HepG2 (cell line): Measurements from ENCODE around the gene PCBP4. TPM values are rescaled to one million over a fixed set of nuclear protein-coding genes. Genes with fewer than 3 reads are reported as not detected.

Source experiments
- CHD2 ChIP-seq: IDR thresholded peaks from 2 replicates; pipeline ENCODE4 v1.6.1; 2011; ENCODE audit warnings: low read depth, low read length, improper control_type of control experiment
- DMAP1 ChIP-seq: IDR thresholded peaks from 2 replicates; pipeline ENCODE4 v1.6.1; 2016
- EED ChIP-seq: sonication (generic); formaldehyde crosslinking; IDR thresholded peaks from 2 replicates; pipeline ENCODE4 v1.5.0; 2020; ENCODE audit warnings: mild to moderate bottlenecking, missing genetic modification reagents
- FIP1L1 ChIP-seq: fragments of 200-400 bp; formaldehyde crosslinking; IDR thresholded peaks from 2 replicates; pipeline ENCODE4 v1.6.1; 2018; ENCODE audit warnings: low read depth, mild to moderate bottlenecking, low read length, moderate library complexity, borderline replicate concordance; ENCODE audit not compliant: insufficient read depth
- MLLT10 ChIP-seq: sonication (generic); formaldehyde crosslinking; IDR thresholded peaks from 2 replicates; pipeline ENCODE4 v1.4.0; 2020; ENCODE audit warnings: missing genetic modification reagents
- ONECUT2 ChIP-seq: sonication (generic); formaldehyde crosslinking; IDR thresholded peaks from 2 replicates; pipeline ENCODE4 v1.4.0; 2020; ENCODE audit warnings: missing genetic modification reagents
- RELA ChIP-seq: sonication (generic); formaldehyde crosslinking; IDR thresholded peaks from 2 replicates; pipeline ENCODE4 v1.4.0; 2020; ENCODE audit warnings: missing genetic modification reagents
- ZFP1 ChIP-seq: IDR thresholded peaks from 2 replicates; pipeline ENCODE4 v1.6.1; 2016
- ZMYM2 ChIP-seq: sonication (generic); formaldehyde crosslinking; IDR thresholded peaks from 2 replicates; pipeline ENCODE4 v1.8.0; 2022; ENCODE audit warnings: mild to moderate bottlenecking, missing genetic modification reagents
- ZNF143 ChIP-seq: sonication (generic); formaldehyde crosslinking; IDR thresholded peaks from 2 replicates; pipeline ENCODE4 v1.4.0; 2020; ENCODE audit warnings: missing genetic modification reagents
- ZNF282 ChIP-seq: fragments of 450-650 bp; IDR thresholded peaks from 2 replicates; pipeline ENCODE4 v1.6.1; 2018; ENCODE audit not compliant: partially characterized antibody
- ZNF441 ChIP-seq: sonication (generic); formaldehyde crosslinking; IDR thresholded peaks from 2 replicates; pipeline ENCODE4 v1.7.0; 2021; ENCODE audit warnings: missing genetic modification reagents, borderline replicate concordance
- ZNF510 ChIP-seq: sonication (generic); formaldehyde crosslinking; IDR thresholded peaks from 2 replicates; pipeline ENCODE4 v1.4.0; 2020; ENCODE audit warnings: low read depth, mild to moderate bottlenecking, missing genetic modification reagents
- ZZZ3 ChIP-seq: sonication (generic); formaldehyde crosslinking; IDR thresholded peaks from 2 replicates; pipeline ENCODE4 v1.4.0; 2020; ENCODE audit warnings: missing genetic modification reagents, mild to moderate bottlenecking, borderline replicate concordance
- polyA plus RNA-seq, 8 experiments: library from polyadenylated mRNA; depleted of rRNA in 3 of 8; stranded (reverse) in 7 of 8; unstranded in 1 of 8; fragments of >200 nt; fragmentation: Illumina TruSeq in 4 of 8; extraction: Trizol in 4 of 8; gene quantifications; 2 replicates each; pipeline versions ENCODE4 v1.2.1 to v1.2.3, GENCODE V29; 2011 to 2016; ENCODE audit warnings: low read depth in 4 of 8, missing spikeins in 1 of 8, mixed read lengths in 1 of 8; ENCODE audit not compliant: insufficient read depth in 1 of 8
- total RNA-seq, 5 experiments: library from RNA; depleted of rRNA; stranded (reverse); fragments of >200 nt; fragmentation: Illumina TruSeq; extraction: Trizol; gene quantifications; 2 replicates each; pipeline ENCODE4 v1.2.3, GENCODE V29; 2016; ENCODE audit warnings: low read depth in 1 of 5
- TF ChIP-seq, protein P1 (sequence below): sonication (generic); formaldehyde crosslinking; IDR thresholded peaks from 2 replicates; pipeline ENCODE4 v1.4.0; 2020; ENCODE audit warnings: missing genetic modification reagents
- TF ChIP-seq, protein P2 (sequence below): sonication (generic); formaldehyde crosslinking; IDR thresholded peaks from 2 replicates; pipeline ENCODE4 v1.4.0; 2020; ENCODE audit warnings: mild to moderate bottlenecking, missing genetic modification reagents, borderline replicate concordance
- TF ChIP-seq, protein P3 (sequence below): sonication (generic); formaldehyde crosslinking; IDR thresholded peaks from 2 replicates; pipeline ENCODE4 v1.8.0; 2022; ENCODE audit warnings: missing genetic modification reagents, mild to moderate bottlenecking, borderline replicate concordance
- TF ChIP-seq, protein P4 (sequence below): sonication (generic); formaldehyde crosslinking; IDR thresholded peaks from 2 replicates; pipeline ENCODE4 v1.4.0; 2020; ENCODE audit warnings: missing genetic modification reagents

The PCBP4 gene
- total and polyA plus RNA-seq, 2 of the 13 experiments (the other 11 are each of a cell fraction or from before 2014, with no cell fraction given), result 36.8 to 51.3 TPM

DNA sequence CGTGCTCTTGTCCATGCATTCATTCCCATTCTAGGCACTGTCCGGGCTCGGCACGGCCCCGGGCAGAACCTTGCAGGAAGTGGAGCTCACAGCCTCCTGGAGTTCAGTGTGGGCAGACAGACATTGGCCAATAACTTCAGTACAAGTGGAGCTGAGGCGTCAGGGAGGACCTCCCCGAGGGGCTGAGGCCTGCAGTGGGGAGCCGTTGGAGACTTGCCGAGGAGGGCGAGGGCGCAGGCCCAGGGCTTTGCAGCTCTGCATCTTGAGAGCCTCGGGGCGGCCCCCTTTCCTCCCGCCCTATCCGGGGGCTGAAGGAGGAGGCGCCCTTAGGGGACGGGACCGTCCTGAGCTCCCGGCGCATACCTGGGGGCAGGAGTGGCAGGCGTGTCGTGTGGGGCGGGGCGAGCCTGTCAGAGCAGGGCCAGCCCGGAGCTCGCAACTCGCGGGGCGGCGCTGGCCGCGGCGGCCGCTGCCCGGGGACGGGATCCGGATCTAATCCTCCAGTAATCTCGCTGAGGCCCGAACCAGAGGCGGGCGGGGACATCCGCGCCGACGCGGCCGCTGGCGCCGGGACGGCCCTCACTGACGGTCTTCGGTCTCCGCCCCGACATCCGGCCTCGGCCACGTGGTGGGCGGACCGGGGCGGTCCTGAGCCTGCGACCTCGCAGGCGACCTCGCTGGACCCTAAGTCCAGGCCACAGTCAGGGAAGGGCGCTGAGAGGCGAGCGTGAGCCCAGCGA lies 15.8 kb upstream of the PCBP4 start, which contains the start of gene ACY1 (continued):
- TF ChIP-seq, protein P1, sequence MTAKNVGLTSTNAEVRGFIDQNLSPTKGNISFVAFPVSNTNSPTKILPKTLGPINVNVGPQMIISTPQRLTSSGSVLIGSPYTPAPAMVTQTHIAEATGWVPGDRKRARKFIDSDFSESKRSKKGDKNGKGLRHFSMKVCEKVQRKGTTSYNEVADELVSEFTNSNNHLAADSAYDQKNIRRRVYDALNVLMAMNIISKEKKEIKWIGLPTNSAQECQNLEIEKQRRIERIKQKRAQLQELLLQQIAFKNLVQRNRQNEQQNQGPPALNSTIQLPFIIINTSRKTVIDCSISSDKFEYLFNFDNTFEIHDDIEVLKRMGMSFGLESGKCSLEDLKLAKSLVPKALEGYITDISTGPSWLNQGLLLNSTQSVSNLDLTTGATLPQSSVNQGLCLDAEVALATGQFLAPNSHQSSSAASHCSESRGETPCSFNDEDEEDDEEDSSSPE (CRISPR knock-in tag), result peak; percentile 75; the same call in 1 of the 2 replicates
- TF ChIP-seq RELA (CRISPR knock-in tag) (peak; percentile 15; the same call in 1 of the 2 replicates), CHD2 (peak; percentile 53), ZNF510 (CRISPR knock-in tag) (peak; percentile 7; the same call in 1 of the 2 replicates), ONECUT2 (no peak; the same call in 1 of the 2 replicates), ZFP1 (CRISPR knock-in tag) (no peak), MLLT10 (CRISPR knock-in tag) (no peak), ZNF282 (no peak), ZNF441 (CRISPR knock-in tag) (peak; percentile 87; the same call in 1 of the 2 replicates), FIP1L1 (no peak), ZZZ3 (peak; percentile 92; the same call in 1 of the 2 replicates), EED (CRISPR knock-in tag) (peak; percentile 88), DMAP1 (peak; percentile 97), ZNF143 (CRISPR knock-in tag) (peak; percentile 57; the same call in 1 of the 2 replicates), ZMYM2 (CRISPR knock-in tag) (peak; percentile 75; the same call in 1 of the 2 replicates)
- TF ChIP-seq, protein P2, sequence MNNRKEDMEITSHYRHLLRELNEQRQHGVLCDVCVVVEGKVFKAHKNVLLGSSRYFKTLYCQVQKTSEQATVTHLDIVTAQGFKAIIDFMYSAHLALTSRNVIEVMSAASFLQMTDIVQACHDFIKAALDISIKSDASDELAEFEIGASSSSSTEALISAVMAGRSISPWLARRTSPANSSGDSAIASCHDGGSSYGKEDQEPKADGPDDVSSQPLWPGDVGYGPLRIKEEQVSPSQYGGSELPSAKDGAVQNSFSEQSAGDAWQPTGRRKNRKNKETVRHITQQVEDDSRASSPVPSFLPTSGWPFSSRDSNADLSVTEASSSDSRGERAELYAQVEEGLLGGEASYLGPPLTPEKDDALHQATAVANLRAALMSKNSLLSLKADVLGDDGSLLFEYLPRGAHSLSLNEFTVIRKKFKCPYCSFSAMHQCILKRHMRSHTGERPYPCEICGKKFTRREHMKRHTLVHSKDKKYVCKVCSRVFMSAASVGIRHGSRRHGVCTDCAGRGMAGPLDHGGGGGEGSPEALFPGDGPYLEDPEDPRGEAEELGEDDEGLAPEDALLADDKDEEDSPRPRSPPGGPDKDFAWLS (CRISPR knock-in tag), result no peak; the same call in 1 of the 2 replicates
- TF ChIP-seq, protein P3, sequence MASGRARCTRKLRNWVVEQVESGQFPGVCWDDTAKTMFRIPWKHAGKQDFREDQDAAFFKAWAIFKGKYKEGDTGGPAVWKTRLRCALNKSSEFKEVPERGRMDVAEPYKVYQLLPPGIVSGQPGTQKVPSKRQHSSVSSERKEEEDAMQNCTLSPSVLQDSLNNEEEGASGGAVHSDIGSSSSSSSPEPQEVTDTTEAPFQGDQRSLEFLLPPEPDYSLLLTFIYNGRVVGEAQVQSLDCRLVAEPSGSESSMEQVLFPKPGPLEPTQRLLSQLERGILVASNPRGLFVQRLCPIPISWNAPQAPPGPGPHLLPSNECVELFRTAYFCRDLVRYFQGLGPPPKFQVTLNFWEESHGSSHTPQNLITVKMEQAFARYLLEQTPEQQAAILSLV (CRISPR knock-in tag), result no peak; the same call in none of the 2 replicates
- TF ChIP-seq, protein P4, sequence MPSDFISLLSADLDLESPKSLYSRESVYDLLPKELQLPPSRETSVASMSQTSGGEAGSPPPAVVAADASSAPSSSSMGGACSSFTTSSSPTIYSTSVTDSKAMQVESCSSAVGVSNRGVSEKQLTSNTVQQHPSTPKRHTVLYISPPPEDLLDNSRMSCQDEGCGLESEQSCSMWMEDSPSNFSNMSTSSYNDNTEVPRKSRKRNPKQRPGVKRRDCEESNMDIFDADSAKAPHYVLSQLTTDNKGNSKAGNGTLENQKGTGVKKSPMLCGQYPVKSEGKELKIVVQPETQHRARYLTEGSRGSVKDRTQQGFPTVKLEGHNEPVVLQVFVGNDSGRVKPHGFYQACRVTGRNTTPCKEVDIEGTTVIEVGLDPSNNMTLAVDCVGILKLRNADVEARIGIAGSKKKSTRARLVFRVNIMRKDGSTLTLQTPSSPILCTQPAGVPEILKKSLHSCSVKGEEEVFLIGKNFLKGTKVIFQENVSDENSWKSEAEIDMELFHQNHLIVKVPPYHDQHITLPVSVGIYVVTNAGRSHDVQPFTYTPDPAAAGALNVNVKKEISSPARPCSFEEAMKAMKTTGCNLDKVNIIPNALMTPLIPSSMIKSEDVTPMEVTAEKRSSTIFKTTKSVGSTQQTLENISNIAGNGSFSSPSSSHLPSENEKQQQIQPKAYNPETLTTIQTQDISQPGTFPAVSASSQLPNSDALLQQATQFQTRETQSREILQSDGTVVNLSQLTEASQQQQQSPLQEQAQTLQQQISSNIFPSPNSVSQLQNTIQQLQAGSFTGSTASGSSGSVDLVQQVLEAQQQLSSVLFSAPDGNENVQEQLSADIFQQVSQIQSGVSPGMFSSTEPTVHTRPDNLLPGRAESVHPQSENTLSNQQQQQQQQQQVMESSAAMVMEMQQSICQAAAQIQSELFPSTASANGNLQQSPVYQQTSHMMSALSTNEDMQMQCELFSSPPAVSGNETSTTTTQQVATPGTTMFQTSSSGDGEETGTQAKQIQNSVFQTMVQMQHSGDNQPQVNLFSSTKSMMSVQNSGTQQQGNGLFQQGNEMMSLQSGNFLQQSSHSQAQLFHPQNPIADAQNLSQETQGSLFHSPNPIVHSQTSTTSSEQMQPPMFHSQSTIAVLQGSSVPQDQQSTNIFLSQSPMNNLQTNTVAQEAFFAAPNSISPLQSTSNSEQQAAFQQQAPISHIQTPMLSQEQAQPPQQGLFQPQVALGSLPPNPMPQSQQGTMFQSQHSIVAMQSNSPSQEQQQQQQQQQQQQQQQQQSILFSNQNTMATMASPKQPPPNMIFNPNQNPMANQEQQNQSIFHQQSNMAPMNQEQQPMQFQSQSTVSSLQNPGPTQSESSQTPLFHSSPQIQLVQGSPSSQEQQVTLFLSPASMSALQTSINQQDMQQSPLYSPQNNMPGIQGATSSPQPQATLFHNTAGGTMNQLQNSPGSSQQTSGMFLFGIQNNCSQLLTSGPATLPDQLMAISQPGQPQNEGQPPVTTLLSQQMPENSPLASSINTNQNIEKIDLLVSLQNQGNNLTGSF, result no peak
